GM19455 (cell line): ENCODE data around the gene RALGAPA2.

ENCODE experiments used
- ATAC-seq: cut with Tn5 transposase; IDR thresholded peaks from one replicate; pipeline ENCODE4 v1.9.1; 2021; ENCODE audit not compliant: unreplicated experiment

The RALGAPA2 gene

DNA sequence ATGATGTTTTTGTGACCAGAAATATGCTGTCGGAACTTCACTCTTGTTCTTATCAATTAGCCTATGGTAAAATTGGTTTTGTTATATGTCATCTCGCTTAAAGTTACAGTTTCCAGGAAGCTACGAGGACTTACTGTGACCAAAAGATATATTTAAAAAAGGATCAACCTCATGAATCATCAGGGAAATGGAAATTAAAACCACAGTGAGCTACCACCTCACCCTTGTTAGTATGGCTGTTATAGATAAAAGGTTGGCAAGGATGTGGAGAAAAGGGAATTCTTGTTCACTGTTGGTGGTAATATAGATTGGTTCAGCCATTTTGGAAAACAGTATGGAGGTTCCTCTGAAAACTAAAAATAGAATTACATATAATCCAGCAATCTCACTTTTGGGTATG is 358.9 kb downstream of the RALGAPA2 start:
- no peak for ATAC-seq

DNA sequence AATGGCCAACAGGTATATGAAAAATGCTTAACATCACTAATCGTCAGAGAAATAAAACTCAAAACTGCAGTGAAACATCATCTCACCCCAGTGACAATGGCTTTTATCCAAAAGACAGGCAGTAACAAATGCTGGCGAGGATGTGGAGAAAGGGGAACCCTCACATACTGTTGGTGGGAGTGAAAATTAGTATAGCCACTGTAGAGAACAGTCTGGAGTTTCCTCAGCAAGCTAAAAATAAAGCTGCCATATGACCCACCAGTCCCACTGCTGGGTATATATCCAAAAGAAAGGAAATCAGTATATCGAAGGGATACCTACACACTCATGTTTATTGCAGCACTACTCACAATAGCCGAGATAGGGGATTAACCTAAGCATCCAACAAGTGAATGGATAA is 368.0 kb downstream of the RALGAPA2 start:
- no peak for ATAC-seq

DNA sequence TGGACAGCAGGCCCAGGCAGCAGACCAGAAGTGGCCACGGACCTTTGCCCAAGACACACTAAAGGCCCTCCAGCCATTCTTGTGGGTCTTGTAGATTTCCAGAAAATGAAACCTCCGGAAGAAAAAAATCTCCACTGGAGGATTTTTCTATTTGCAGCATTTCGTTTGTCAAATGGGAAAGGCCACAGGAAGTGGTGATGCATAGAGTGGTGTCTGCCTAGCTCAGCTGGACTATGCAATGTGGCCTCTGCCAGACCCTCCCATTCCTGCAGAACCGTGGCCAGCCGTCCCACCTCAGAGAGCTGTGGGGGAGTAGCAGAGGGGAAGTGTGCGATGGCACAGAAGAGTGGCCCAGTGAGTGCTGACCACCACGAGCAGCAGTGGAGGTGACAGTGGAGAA is 368.5 kb downstream of the RALGAPA2 start:
- ATAC-seq, result no peak
